ENCODE data around the gene NUFIP1.
"Not testable (repeated sequence)": the region's sequence is repeated elsewhere in the genome, so short reads cannot be mapped to it uniquely, and the experiment has no call there.

The NUFIP1 gene

DNA sequence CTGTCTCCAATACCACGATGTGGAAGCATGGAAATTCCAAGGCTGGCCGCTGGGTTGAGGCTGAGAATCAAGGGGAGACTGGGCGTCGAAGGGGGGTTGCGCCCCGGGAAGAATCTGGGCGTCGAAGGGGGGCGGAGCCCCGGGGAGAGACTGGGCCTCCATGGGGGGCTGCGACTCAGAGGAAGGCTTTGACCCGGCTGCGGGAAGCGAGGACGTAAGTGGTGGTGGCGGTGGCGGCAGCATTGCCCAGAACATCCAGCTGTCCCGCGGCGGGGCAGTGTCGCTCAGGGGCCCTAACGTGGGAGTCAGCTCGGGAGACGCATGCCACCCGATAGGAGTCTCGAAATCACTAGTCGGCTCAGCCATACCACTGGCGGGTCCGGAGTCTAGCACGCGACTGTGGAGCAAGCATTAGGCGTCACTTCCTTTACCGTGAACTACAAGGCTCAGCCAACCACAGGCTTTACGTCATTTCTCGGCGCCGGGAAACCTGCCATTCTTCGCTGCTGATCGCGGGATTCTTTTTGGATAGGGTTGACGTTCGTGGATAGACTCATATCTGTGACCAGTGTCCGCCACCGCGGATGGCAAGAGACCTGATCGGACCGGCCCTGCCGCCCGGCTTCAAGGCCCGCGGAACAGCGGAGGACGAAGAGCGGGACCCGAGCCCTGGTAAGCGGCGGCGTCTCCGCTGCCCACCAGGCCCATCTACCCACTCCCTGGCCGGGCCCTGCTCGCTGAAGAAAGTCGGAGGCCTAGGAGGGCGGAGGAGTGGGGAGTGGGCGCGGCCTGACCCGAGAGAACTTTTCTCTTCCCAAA lies at the start of gene NUFIP1, which contains the start of gene GPALPP1:
Gene NUFIP1, minus strand, starts transcription at position 401 of the 819 bp plus-strand sequence. Its CDS starts 35 bp downstream, at position 366.
Gene GPALPP1, plus strand, starts transcription at position 468 of the 819 bp plus-strand sequence. Its CDS starts 117 bp downstream, at position 585.
- peak within 1 kb of the TSS; percentile 97 for H3K4me3 ChIP-seq (ENCODE audit: control insufficient read depth, low read depth, low read length)
- DNase-seq (ENCODE audit: low read depth), result peak; percentile 94
- TF ChIP-seq, protein P1, sequence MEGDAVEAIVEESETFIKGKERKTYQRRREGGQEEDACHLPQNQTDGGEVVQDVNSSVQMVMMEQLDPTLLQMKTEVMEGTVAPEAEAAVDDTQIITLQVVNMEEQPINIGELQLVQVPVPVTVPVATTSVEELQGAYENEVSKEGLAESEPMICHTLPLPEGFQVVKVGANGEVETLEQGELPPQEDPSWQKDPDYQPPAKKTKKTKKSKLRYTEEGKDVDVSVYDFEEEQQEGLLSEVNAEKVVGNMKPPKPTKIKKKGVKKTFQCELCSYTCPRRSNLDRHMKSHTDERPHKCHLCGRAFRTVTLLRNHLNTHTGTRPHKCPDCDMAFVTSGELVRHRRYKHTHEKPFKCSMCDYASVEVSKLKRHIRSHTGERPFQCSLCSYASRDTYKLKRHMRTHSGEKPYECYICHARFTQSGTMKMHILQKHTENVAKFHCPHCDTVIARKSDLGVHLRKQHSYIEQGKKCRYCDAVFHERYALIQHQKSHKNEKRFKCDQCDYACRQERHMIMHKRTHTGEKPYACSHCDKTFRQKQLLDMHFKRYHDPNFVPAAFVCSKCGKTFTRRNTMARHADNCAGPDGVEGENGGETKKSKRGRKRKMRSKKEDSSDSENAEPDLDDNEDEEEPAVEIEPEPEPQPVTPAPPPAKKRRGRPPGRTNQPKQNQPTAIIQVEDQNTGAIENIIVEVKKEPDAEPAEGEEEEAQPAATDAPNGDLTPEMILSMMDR (conservative IDR thresholded peaks at IDR 0.05; ENCODE audit: control insufficient read depth, insufficient read depth, low read depth, low read length), result no peak

DNA sequence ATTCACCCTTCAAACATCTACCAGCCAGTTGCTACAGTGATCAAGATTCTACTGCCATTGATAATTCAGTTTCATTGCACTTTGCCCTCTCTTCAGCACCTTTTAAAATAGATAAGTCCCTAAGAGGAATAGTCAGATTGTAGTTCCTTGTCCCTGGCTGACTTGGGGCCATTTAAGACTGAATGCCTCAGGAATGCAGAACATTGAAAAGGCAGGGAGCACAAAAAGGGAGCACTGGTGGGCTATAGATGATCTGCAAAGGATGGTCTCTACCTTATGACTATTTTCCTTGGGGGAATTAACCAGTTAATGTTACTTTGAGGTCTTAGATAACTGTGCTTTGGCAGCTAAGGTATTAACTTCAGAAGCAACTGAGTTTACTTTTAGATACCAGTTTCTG lies 46.9 kb upstream of the NUFIP1 start:
- TF ChIP-seq, protein P1 (conservative IDR thresholded peaks at IDR 0.05; ENCODE audit: control insufficient read depth, insufficient read depth, low read depth, low read length), result no peak
- H3K4me3 ChIP-seq (ENCODE audit: control insufficient read depth, low read depth, low read length), result no peak overlapping the region
- DNase-seq (ENCODE audit: low read depth), result no peak

GRCh38 chr13:45034342-45034741 lies 45.1 kb upstream of the NUFIP1 start:
- no peak for DNase-seq (ENCODE audit: low read depth)
- no peak overlapping the region for H3K4me3 ChIP-seq (ENCODE audit: control insufficient read depth, low read depth, low read length)
- TF ChIP-seq, protein P1 (conservative IDR thresholded peaks at IDR 0.05; ENCODE audit: control insufficient read depth, insufficient read depth, low read depth, low read length), result no peak

DNA sequence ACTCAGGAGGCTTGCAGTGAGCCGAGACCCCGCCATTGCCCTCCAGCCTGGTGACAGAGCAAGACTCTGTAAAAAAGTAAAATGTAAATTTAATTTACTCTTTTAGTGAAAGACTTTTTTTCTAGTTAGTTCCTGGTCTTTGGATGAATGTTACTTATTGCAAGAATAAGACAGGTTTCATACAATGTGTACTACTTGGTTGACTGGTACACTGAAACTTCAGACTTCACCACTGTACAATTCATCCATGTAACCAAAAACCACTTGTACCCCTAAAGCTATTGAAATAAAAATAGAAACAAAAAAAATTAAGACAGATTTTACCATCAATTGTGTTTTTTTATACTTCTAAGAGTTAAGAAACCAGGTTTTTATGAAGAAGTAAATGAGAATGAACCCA lies 35.6 kb upstream of the NUFIP1 start:
- no peak overlapping the region for H3K4me3 ChIP-seq (ENCODE audit: control insufficient read depth, low read depth, low read length)
- TF ChIP-seq, protein P1 (conservative IDR thresholded peaks at IDR 0.05; ENCODE audit: control insufficient read depth, insufficient read depth, low read depth, low read length), result no peak
- DNase-seq (ENCODE audit: low read depth), result no peak

DNA sequence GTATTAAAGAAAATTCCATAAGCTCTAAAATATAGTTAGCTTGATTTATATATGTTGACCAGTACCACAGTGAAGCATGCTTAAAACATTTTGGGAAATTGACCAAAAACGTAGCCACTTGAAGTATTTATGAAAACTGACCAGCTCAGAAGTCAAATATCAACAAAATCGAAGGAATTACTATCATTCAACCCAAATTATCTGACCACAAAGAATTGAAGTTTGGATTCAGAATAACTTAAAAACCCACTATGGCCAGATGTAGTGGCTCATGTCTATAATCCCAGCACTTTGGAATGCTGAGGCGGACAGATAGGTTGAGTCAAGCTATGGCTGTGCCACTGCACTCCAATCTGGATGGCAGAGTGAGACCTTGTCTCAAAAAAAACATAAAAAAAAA lies 32.0 kb upstream of the NUFIP1 start:
- DNase-seq (ENCODE audit: low read depth), result no peak
- TF ChIP-seq, protein P1 (conservative IDR thresholded peaks at IDR 0.05; ENCODE audit: control insufficient read depth, insufficient read depth, low read depth, low read length), result no peak
- H3K4me3 ChIP-seq (ENCODE audit: control insufficient read depth, low read depth, low read length), result no peak overlapping the region

DNA sequence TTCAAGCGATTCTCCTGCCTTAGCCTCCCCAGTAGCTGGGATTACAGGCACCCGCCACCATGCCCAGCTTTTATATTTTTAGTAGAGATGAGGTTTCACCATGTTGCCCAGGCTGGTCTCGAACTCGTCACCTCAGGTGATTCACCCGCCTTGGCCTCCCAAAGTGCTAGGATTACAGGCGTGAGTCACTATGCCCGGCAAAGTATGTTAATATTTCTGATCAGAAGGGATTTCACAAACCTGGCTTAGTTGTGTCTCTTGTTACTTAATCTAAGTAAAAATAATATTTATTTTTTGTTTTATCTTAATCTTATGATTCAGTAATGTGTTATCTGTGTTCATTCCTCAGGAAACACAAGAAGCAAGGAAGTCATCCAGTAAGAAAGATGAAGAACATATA lies 30.7 kb upstream of the NUFIP1 start:
- not testable (repeated sequence) for H3K4me3 ChIP-seq (ENCODE audit: control insufficient read depth, low read depth, low read length)
- DNase-seq (ENCODE audit: low read depth), result peak; percentile 14

DNA sequence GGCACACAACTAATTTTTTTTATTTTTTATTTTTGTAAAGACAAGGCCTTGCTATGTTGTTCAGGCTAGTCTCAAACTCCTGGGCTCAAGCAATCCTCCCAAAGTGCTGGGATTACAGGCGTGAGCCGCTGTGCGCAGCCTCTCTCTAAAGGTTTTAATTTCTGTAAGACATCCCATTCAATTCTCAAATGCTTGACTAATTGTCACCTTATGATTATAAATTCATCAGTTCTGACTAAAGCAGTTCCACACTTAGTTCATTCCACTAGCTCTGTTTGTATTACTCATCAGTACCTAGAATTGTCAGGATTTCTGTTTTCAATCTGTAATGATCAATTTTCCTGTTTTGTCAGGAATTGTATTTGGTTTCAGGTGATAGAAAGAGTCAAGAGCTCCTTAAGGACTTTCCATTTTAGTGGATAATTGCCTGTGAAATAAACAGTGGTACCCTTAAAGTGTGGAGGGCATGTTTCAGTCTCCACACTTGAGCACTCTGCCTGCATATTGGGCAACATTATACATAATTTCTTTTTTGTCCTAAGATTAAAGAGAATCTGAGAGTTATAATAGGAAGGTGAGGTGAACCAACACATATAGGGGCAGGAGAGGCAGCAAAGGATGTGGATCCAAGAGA lies 27.6 kb upstream of the NUFIP1 start:
- no peak for DNase-seq (ENCODE audit: low read depth)
- H3K4me3 ChIP-seq (ENCODE audit: control insufficient read depth, low read depth, low read length), result no peak overlapping the region
- TF ChIP-seq, protein P1 (conservative IDR thresholded peaks at IDR 0.05; ENCODE audit: control insufficient read depth, insufficient read depth, low read depth, low read length), result no peak
